Measurements from ENCODE around the gene ENAH. TPM values are rescaled to one million over a fixed set of nuclear protein-coding genes. Genes with fewer than 3 reads are reported as not detected.
"Not testable (repeated sequence)": the region's sequence is repeated elsewhere in the genome, so short reads cannot be mapped to it uniquely, and the experiment has no call there.

The ENAH gene
- total RNA-seq (2014; rRNA removed; shearing (Covaris generic)): 206 and 246 TPM in 2 replicates

DNA sequence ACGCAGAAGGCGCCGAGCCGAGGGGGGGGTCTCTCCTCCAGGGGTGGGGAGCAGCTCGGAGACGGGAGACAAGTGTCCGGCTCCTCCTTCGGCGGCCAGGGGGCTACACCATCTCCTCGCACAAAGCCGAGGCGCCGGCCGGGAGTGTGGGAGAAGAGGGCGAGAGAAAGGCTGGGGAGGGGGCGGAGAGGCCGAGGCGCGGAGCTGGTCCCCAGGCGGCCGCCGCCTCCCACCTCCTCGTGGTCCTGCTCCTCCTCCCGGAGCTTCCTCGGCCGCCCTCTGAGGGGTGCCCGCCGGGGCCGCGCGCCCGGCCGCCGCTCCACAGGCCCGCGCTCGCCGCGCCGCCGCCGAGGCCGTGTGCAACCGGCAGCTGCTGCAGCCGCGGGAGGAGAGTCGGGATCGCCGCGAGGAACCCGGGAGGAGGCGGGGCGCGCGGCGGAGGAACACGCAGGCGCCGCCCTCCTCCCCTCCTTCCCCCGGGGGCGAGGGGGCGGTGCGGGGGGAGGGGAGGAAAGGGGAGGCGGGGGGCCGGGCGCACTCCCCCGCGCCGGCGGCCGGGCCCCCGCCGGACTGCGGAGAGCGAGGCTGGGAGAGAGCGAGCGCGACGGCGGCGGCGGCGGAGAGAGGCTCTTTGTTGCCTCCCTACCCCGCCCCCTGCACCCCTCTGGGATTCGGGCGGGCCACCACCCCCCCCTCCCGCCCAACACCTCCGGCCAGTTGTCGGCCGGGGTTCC is at the start of gene ENAH:
Gene ENAH, minus strand, starts transcription at position 395 of the 734 bp plus-strand sequence. CDS start 433 bp downstream, outside the sequence.
- Histone ChIP-seq H3K27me3 (no peaks in the 10 kb centered on the region), H3K4me3 (peak within 1 kb of the TSS; percentile 85), H3K27ac (peak within 1 kb of the TSS; percentile 99), H3K4me1 (peaks cover 29% of the 10 kb centered on the region), H3K36me3 (peaks cover 6% of the 10 kb centered on the region; the same call in 1 of the 2 replicates), H3K9me3 (replicated peaks) (no peaks in the 10 kb centered on the region)
- peak; percentile 94 to 95 for DNase-seq

DNA sequence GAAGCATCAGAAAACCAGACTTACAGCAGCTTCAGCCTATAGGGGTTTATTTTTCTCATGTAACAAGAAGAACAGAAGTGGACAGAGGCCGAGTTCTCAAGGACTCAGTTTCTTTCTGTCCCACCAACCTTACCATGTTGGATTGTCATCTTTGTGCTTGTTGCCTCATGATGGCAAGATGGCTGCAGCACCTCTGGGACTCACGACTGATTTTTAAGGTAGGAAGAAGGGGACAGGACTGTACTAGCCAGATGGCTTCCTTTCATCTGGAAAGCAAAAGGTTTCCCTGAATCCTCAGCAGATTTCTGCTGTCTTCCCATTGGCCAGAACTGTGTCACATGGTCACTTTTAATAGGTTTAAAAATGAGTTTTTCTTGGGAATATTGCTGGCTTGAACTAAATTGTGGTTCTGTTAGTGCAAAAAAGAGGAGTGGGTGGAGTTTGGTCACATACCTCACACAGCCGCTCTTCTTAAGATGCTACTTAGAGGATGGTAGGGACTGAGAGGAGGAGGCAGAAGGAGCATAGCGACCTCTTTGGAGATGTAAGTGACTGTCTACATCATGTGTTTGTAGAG is 48.1 kb upstream of the ENAH start:
- H3K27ac ChIP-seq: peak overlapping the region; percentile 95
- peak; percentile 60 to 76 for DNase-seq

DNA sequence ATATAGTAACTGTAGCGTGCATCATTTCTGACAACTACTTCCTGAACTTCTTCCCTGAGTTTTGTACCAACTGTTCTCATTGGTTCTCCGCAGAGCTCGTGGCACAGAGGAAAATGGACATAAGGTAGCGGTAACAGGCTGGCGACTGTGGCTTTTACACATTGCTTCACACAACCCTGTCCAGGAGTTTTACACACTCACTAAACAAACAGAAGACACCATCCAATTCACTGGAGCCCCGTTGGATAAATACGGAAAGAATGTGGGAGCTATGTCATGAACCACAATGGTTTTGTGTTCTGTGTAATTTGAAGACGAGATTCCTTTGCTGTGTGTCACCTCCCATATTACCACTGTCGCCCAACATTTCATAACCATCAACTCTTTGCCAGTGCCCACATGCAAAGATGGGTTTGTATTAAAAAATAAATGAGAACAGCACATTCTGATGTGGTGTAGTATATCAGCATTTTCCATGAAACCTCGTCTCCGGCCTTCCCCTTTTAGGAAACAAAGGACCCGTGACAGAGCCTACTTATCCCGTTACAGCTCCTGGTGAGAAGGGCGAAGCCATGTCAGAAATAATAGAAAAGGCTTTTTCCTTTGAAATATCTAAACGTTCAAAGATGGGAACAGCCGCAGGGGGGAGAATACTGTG is 47.4 kb upstream of the ENAH start:
- peak overlapping the region; percentile 95 for H3K27ac ChIP-seq
- H3K4me3 ChIP-seq: peak overlapping the region; percentile 45

More for the DNA sequence above, 48.1 kb upstream of the ENAH start:
- Histone ChIP-seq H3K9me3 (replicated peaks) (no peaks in the 10 kb centered on the region), H3K36me3 (no peaks in the 10 kb centered on the region), H3K27me3 (no peaks in the 10 kb centered on the region), H3K4me3 (peak overlapping the region; percentile 45), H3K4me1 (peaks cover 46% of the 10 kb centered on the region)

DNA sequence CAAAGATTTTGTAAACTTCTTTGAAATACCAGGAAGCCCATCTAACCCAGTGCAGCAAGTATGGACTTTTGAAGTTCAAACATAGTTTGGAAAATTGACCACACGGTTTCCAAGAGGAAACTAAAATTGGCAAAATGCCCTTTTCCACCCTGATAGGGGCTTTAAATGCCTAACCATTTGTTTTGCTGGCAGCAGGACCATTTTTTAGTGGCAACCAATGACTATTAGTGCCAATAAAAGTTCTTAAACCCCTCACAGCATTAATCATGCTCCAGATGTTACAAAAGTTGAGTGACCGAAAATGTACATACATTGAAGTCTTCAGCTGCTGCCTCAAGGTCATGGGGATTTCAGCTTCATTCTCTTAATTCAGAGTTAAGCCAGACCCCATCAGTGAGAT is 46.4 kb upstream of the ENAH start:
- Histone ChIP-seq H3K27me3 (no peaks in the 10 kb centered on the region), H3K4me1 (peaks cover 53% of the 10 kb centered on the region), H3K27ac (peak overlapping the region; percentile 95), H3K9me3 (replicated peaks) (no peaks in the 10 kb centered on the region), H3K4me3 (no peak overlapping the region), H3K36me3 (no peaks in the 10 kb centered on the region)
- DNase-seq: peak; percentile 74 to 86

More for the DNA sequence above, 47.4 kb upstream of the ENAH start:
- Histone ChIP-seq H3K4me1 (peaks cover 53% of the 10 kb centered on the region), H3K36me3 (no peaks in the 10 kb centered on the region), H3K27me3 (no peaks in the 10 kb centered on the region), H3K9me3 (replicated peaks) (no peaks in the 10 kb centered on the region)
- DNase-seq: peak; percentile 86 to 94

DNA sequence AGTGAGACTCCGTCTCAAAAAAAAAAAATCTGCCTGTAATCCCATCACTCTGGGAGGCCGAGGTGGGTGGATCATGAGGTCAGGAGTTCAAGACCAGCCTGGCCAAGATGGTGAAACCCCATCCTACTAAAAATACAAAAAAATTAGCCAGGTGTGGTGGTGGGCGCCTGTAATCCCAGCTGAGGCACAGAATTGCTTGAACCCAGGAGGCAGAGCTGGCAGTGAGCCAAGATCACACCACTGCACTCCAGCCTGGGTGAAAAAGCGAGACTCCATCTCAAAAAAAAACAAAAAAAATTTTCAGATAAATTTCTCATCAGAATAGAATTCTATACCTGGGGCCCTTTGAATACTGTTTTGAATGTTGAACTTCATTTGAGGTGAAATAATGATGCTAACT is 45.3 kb upstream of the ENAH start:
- H3K27me3 ChIP-seq; DNase-seq; H3K9me3 ChIP-seq (replicated peaks); H3K4me3 ChIP-seq; H3K36me3 ChIP-seq: not testable (repeated sequence)
- H3K27ac ChIP-seq: peak overlapping the region; percentile 66
- peaks cover 53% of the 10 kb centered on the region for H3K4me1 ChIP-seq

DNA sequence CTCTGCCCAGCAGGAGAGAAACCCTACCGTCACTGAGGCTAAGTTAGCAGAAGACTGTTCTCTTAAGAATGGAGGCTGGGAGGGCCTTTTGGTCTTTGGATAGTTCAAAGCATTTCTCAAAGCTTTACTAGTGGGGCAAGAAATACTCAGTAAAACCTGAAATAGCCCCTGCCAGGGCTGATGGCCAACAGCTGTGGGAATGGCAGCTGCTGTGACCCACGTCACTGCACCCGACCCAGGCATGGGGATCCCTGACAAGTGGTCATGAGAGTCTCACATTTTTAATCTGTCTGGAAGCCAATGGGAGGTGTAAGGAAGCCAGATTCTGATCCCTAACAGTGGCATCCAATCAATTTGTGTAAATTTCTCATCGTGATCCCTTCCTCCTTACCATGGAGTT is 44.5 kb upstream of the ENAH start:
- no peaks in the 10 kb centered on the region for H3K36me3 ChIP-seq
- no peak overlapping the region for H3K4me3 ChIP-seq
- no peaks in the 10 kb centered on the region for H3K27me3 ChIP-seq
- peaks cover 56% of the 10 kb centered on the region for H3K4me1 ChIP-seq
- H3K27ac ChIP-seq: peak overlapping the region; percentile 66
- no peaks in the 10 kb centered on the region for H3K9me3 ChIP-seq (replicated peaks)
- DNase-seq: peak; percentile 93 to 96

DNA sequence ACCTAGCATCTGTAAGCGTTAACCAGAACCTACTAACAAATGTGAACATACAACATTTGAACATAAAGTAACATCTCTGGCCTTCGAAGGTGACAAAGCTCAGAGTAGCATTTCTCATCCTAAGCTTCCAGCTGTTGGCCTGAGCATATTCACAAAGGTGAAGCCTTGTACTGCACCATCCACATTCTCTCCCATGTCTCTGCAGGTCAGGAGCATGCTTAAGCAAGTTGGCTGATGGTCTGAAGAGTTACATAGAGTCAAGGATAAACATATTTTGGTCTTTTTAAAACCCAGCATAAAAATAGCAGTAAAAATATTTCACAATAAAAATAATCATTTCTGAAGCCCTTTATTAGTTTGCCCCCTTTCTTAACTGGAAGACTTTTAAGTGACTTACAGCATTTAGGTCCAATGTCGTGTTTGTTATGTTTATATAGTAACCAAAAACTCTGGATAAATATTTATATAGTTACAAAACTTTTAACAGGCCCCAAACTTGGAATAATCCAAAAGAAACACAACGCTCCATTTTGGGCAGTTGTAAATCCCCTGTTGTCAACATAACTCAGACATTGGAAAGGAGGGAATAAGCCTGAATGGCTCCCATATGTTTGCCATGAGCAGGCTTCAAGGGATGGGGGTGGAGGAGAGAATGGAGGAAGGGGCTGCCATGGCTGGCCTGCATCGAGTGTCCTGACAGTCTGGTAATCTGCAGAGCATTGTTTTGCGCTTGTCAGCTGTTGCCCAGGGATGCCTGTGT is 42.8 kb upstream of the ENAH start:
- DNase-seq: peak; percentile 76 to 83
- Histone ChIP-seq H3K4me1 (peaks cover 63% of the 10 kb centered on the region), H3K36me3 (no peaks in the 10 kb centered on the region), H3K27ac (peak overlapping the region; percentile 66), H3K4me3 (no peak overlapping the region), H3K27me3 (no peaks in the 10 kb centered on the region), H3K9me3 (replicated peaks) (no peaks in the 10 kb centered on the region)

DNA sequence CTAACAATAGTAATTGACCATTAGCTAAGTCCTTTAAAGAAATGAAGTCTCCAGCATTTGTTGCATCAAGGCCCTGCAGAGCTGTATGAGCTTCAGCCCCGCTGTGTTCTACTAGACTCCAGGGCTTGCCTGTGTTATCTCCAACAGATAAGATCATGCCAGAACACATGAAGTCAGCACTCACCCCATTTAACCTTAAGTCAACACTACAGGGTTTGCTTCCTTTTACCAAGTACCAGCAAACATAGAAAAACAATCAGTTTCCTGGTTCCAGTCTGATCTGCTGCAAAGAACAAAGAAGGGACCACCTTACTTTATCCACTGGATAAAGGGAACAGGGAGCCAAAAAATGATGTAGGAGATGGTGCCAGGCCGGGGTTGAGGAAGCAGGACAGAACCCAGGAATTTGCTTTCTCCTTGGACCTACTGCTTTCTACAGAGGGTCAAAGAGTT is 41.3 kb upstream of the ENAH start:
- H3K4me3 ChIP-seq: no peak overlapping the region
- no peaks in the 10 kb centered on the region for H3K9me3 ChIP-seq (replicated peaks)
- H3K36me3 ChIP-seq: no peaks in the 10 kb centered on the region
- no peak overlapping the region for H3K27ac ChIP-seq
- H3K27me3 ChIP-seq: no peaks in the 10 kb centered on the region
- no peak for DNase-seq
- peaks cover 63% of the 10 kb centered on the region for H3K4me1 ChIP-seq

DNA sequence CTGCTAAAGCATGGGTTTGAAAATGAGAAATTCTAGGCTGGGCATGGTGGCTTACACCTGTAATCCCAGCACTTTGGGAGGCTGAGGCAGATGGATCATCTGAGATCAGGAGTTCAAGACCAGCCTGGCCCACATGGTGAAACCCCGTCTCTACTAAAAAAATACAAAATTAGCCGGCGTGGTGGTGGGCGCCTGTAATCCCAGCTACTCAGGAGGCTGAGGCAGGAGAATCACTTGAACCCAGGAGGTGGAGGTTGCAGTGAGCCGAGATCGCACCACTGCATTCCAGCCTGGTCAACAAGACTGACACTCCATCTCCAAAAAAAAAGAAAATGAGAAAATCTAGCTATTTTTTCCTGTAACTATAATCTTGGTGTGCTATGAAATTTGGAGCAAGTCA is 40.8 kb upstream of the ENAH start:
- not testable (repeated sequence) for H3K36me3 ChIP-seq; H3K4me3 ChIP-seq; H3K9me3 ChIP-seq (replicated peaks); DNase-seq; H3K27me3 ChIP-seq; H3K27ac ChIP-seq
- peaks cover 62% of the 10 kb centered on the region for H3K4me1 ChIP-seq

DNA sequence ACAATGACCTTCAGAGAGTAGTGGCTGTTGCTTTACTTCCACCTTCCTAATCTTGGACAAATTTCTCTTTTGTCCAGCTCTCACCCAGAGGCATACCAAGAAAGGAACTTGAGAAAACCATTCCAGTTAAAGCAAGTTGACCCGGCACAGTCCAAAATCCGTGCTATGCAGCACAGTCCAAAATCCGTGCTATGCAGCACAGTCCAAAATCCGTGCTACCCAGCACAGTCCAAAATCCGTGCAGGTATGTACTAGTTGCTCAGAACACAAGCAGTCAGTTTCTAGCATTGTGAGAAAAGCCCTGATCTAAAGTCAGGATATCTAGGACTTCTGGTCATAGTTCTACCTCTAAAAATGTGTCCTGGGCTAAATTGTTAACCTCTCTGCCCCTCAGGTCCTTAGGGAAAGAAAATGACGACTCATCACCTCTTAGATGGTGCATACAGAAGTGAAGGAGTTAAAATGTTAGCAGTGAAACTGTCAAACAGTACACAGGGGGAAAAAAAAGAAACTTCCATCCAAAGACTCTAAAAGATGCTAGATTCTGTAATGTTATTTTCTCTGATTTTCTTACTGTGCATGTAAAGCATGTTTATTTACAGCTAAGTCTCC is 40.3 kb upstream of the ENAH start:
- H3K4me3 ChIP-seq: no peak overlapping the region
- H3K9me3 ChIP-seq (replicated peaks): no peaks in the 10 kb centered on the region
- no peak overlapping the region for H3K27ac ChIP-seq
- H3K4me1 ChIP-seq: peaks cover 59% of the 10 kb centered on the region
- no peaks in the 10 kb centered on the region for H3K36me3 ChIP-seq
- no peak for DNase-seq
- H3K27me3 ChIP-seq: no peaks in the 10 kb centered on the region

DNA sequence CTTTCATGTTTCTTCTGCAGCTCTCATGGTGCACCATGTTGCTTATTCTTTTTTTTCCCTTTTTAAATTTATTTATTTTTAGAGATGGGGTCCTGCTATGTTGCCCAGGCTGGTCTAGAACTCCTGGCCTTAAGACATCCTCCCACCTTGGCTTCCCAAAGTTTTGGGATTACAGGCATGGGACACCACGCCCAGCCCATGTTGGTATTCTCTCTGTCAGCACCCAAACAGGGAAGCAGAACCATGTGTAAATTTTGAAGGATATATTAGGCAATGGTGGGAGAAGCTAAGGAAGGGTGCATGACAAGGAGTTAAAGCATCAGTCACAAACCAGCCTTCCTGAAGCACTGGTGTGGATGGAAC is 39.6 kb upstream of the ENAH start:
- Histone ChIP-seq H3K9me3 (replicated peaks) (no peaks in the 10 kb centered on the region), H3K4me3 (no peak overlapping the region), H3K36me3 (no peaks in the 10 kb centered on the region), H3K27me3 (no peaks in the 10 kb centered on the region), H3K27ac (no peak overlapping the region), H3K4me1 (peaks cover 54% of the 10 kb centered on the region)
- no peak for DNase-seq

DNA sequence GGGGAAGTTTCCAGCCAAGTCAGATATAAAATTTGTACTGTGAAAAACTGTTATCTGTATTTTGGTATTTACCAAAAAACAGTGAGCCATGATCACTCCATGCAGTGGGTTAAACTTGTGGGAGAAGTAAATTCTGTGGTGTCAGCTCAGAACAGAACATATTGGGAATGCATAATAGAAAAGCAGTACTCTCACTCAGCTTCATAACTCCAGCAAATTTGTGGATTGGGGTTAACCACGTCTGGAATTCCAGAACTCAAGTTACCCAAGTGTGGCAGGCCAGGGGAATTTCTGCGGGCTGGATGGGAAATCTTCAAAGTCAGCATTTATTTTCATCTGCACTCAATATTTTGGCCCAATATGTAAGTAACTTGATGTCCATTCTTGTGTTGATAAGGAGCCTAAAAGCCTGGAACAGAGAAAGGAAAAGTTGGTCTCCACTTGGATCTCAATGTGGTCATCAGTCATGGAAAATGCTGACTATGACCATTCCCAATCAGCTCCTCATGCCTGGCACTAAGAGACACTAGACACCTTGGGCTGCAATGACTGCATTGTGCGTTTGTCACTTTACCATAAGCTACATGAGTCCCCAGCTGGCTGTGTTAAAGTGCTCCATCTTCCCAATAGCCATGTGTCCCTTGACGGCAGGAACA is 39.1 kb upstream of the ENAH start:
- no peaks in the 10 kb centered on the region for H3K9me3 ChIP-seq (replicated peaks)
- peak overlapping the region; percentile 30; the same call in 1 of the 2 replicates for H3K27ac ChIP-seq
- no peak overlapping the region for H3K4me3 ChIP-seq
- peak; percentile 71 to 76 for DNase-seq
- peaks cover 49% of the 10 kb centered on the region for H3K4me1 ChIP-seq
- H3K36me3 ChIP-seq: no peaks in the 10 kb centered on the region
- no peaks in the 10 kb centered on the region for H3K27me3 ChIP-seq

DNA sequence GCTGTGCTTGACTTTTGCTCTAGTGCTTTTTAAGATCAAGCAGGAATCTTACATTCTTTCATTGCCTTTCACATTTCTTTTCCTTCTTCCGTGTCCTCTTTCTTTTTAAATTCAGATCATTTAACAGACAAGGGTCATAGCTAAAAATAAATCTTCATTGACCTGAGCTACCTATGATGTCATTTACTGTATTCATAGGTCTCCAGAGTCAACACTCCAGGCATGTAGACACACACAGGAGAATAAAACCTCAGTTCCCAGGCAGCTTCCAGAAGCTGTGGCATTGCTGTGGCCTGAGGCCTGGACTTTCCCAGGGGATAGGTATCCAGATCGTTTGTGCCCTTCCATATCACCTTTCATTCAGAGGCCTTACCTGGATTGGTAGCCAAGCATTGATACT is 38.5 kb upstream of the ENAH start:
- Histone ChIP-seq H3K4me1 (peaks cover 43% of the 10 kb centered on the region), H3K27ac (peak overlapping the region; percentile 30; the same call in 1 of the 2 replicates), H3K9me3 (replicated peaks) (no peaks in the 10 kb centered on the region), H3K36me3 (no peaks in the 10 kb centered on the region), H3K4me3 (no peak overlapping the region), H3K27me3 (no peaks in the 10 kb centered on the region)
- DNase-seq: peak in 1 of 2 experiments; percentile 44

Measured in SJCRH30 (cell line).